Astrocyte (in vitro differentiated cells and primary cell): Measurements from ENCODE around the gene PRDM2.

ENCODE experiments used
- EZH2 ChIP-seq: IDR thresholded peaks from 2 replicates; pipeline ENCODE4 v1.6.1; 2012; ENCODE audit warnings: mild to moderate bottlenecking, low read length, inconsistent platforms; ENCODE audit not compliant: insufficient read depth
- TF ChIP-seq, protein P1 (sequence below): IDR thresholded peaks from 2 replicates; pipeline ENCODE4 v1.5.1; 2011; ENCODE audit warnings: low read depth, mild to moderate bottlenecking, inconsistent platforms, low read length, moderate library complexity; ENCODE audit not compliant: insufficient read depth

DNA sequence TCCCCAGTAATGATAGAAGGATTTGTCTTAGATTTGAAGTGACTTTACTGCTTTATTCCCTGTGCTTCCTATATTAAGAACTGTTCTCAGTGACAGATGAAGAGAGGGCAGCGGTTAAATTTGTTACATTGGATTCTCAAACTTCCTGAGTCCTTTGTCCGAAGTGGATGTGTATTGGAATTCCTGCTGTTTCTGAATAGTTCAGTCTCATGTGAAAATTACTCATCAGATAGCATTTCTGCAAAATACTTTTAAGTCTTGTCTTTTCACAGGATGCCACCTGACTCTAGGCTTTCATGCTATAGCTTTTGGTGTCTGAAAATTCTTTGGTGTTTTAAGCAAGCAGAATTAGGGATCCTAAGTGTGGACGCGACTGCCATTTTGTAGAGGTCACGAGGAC lies 83.6 kb downstream of the PRDM2 start:
- TF ChIP-seq, protein P1, sequence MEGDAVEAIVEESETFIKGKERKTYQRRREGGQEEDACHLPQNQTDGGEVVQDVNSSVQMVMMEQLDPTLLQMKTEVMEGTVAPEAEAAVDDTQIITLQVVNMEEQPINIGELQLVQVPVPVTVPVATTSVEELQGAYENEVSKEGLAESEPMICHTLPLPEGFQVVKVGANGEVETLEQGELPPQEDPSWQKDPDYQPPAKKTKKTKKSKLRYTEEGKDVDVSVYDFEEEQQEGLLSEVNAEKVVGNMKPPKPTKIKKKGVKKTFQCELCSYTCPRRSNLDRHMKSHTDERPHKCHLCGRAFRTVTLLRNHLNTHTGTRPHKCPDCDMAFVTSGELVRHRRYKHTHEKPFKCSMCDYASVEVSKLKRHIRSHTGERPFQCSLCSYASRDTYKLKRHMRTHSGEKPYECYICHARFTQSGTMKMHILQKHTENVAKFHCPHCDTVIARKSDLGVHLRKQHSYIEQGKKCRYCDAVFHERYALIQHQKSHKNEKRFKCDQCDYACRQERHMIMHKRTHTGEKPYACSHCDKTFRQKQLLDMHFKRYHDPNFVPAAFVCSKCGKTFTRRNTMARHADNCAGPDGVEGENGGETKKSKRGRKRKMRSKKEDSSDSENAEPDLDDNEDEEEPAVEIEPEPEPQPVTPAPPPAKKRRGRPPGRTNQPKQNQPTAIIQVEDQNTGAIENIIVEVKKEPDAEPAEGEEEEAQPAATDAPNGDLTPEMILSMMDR, result no peak
- TF ChIP-seq EZH2, result no peak
